HCT116 (cell line): ENCODE results near the gene PROK2. TPM values are rescaled to one million over a fixed set of nuclear protein-coding genes. Genes with fewer than 3 reads are reported as not detected.

ENCODE experiments used
- ATAC-seq: fragments of 200-7000 bp; cut with Tn5 transposase; 2 replicates; pipeline ENCODE4 v1.9.1; 2020; ENCODE audit warnings: mild to moderate bottlenecking, moderate library complexity
- BruUV-seq: library from RNA; stranded (reverse); fragments of 400-500 nt; replicated peaks from 2 replicates; lab custom pipeline; 2021; lab: Mats Ljungman, UMichigan
- CTCF ChIA-PET: fragments of 300-600 bp; sonication (Branson Sonifier 250); formaldehyde crosslinking; loops from one replicate; lab custom pipeline; 2021; ENCODE audit warnings: antibody characterized with exemption; lab: Charles Lee
- POLR2A ChIA-PET: fragments of 300-600, 350-600 bp; sonication (Branson Sonifier 250); formaldehyde crosslinking; loops from one replicate; lab custom pipeline; 2021; ENCODE audit warnings: antibody characterized with exemption; lab: Charles Lee
- RAD21 ChIA-PET, 2 experiments: fragments of 300-600 bp; sonication (Branson Sonifier 250); formaldehyde crosslinking; loops; one replicate each; lab custom pipeline; 2023; ENCODE audit warnings: low total read pairs in 2 of 2; ENCODE audit not compliant: uncharacterized antibody in 2 of 2, unreplicated experiment in 2 of 2, low non-redundant PET in 1 of 2; lab: Charles Lee
- DNase-seq: peaks from one replicate; pipeline ENCODE4 v3.0.0-alpha.2; 2010; ENCODE audit warnings: low read depth, low spot score
- H2AFZ ChIP-seq: fragments of 200-600 bp; shearing (Covaris generic), sonication (generic); 2 replicates; pipeline ENCODE4 v1.6.1; 2017; ENCODE audit warnings: low read depth, mixed run types, mixed read lengths, antibody characterized with exemption, low read length; ENCODE audit not compliant: poor library complexity, severe bottlenecking
- H3K27ac ChIP-seq: 2 replicates; pipeline ENCODE4 v1.5.1; 2012; ENCODE audit warnings: low read depth, low read length
- H3K27me3 ChIP-seq: fragments of 200-600 bp; sonication (generic); 2 replicates; pipeline ENCODE4 v1.6.1; 2016; ENCODE audit warnings: mixed run types, low read length, mixed read lengths; ENCODE audit not compliant: insufficient read depth
- H3K36me3 ChIP-seq, 2 experiments: fragments of 200-500 bp in 1 of 2; fragments of 200-600 bp in 1 of 2; sonication (Bioruptor generic) in 1 of 2; sonication (generic) in 1 of 2; 2 replicates each; pipeline versions ENCODE4 v1.5.1 to v1.6.1; 2014 to 2016; ENCODE audit warnings: low read length in 2 of 2, inconsistent platforms in 1 of 2, mixed read lengths in 1 of 2, mixed run types in 1 of 2; ENCODE audit not compliant: insufficient read depth in 2 of 2, control insufficient read depth in 1 of 2
- H3K4me1 ChIP-seq, 2 experiments: fragments of 200-600 bp in 1 of 2; sonication (generic) in 1 of 2; 2 replicates each; pipeline versions ENCODE4 v1.5.1 to v1.6.1; 2012 to 2017; ENCODE audit warnings: low read length in 2 of 2, inconsistent platforms in 1 of 2, mild to moderate bottlenecking in 1 of 2, mixed read lengths in 1 of 2, mixed run types in 1 of 2, moderate library complexity in 1 of 2; ENCODE audit not compliant: insufficient read depth in 2 of 2, control insufficient read depth in 1 of 2
- H3K4me2 ChIP-seq: fragments of 200-600 bp; sonication (generic); 2 replicates; pipeline ENCODE4 v1.6.1; 2017; ENCODE audit warnings: mixed run types, low read length, mixed read lengths
- H3K4me3 ChIP-seq, 2 experiments: fragments of 200-600 bp in 1 of 2; sonication (generic) in 1 of 2; replicated peaks in 1 of 2; 2 replicates each; pipeline ENCODE4 v1.5.1; 2011 to 2016; ENCODE audit warnings: low read length in 2 of 2, control low read depth in 1 of 2, low read depth in 1 of 2, mild to moderate bottlenecking in 1 of 2, mixed read lengths in 1 of 2, mixed run types in 1 of 2
- H3K79me2 ChIP-seq: fragments of 200-600 bp; sonication (generic); 2 replicates; pipeline ENCODE4 v1.6.1; 2017; ENCODE audit warnings: mild to moderate bottlenecking, mixed run types, low read length, moderate library complexity, mixed read lengths; ENCODE audit not compliant: insufficient read depth
- H3K9ac ChIP-seq: fragments of 200-600 bp; sonication (generic); 2 replicates; pipeline ENCODE4 v1.6.1; 2016; ENCODE audit warnings: low read length, mixed read lengths
- H3K9me2 ChIP-seq: fragments of 200-600 bp; sonication (generic), shearing (Covaris generic); 2 replicates; pipeline ENCODE4 v1.6.1; 2017; ENCODE audit warnings: mixed run types, mild to moderate bottlenecking, moderate library complexity; ENCODE audit not compliant: insufficient read depth
- H3K9me3 ChIP-seq, 2 experiments: fragments of 200-500 bp in 1 of 2; fragments of 200-600 bp in 1 of 2; sonication (Bioruptor generic) in 1 of 2; sonication (generic) in 1 of 2; 2 replicates each; pipeline ENCODE4 v1.6.1; 2014 to 2017; ENCODE audit warnings: low read length in 2 of 2, mixed read lengths in 2 of 2, inconsistent platforms in 1 of 2, low read depth in 1 of 2, mild to moderate bottlenecking in 1 of 2, mixed run types in 1 of 2, moderate library complexity in 1 of 2; ENCODE audit not compliant: control insufficient read depth in 1 of 2, insufficient read depth in 1 of 2
- H4K20me1 ChIP-seq: fragments of 200-600 bp; sonication (generic), shearing (Covaris generic); 2 replicates; pipeline ENCODE4 v1.6.1; 2017; ENCODE audit warnings: mixed run types, mild to moderate bottlenecking, moderate library complexity; ENCODE audit not compliant: insufficient read depth
- EZH2 ChIP-seq: fragments of 200-600 bp; sonication (generic); IDR thresholded peaks from 2 replicates; pipeline ENCODE4 v1.6.1; 2017; ENCODE audit warnings: antibody characterized with exemption, mixed run types
- EZH2phosphoT487 ChIP-seq: fragments of 200-600 bp; IDR thresholded peaks from 2 replicates; pipeline ENCODE4 v1.6.1; 2018; ENCODE audit warnings: antibody characterized with exemption, borderline replicate concordance
- FOSL1 ChIP-seq: IDR thresholded peaks from 2 replicates; pipeline ENCODE4 v1.6.1; 2012; ENCODE audit warnings: low read depth
- SRF ChIP-seq: IDR thresholded peaks from 2 replicates; pipeline ENCODE4 v1.6.1; 2012; ENCODE audit warnings: low read depth
- TCF7L2 ChIP-seq: IDR thresholded peaks from 2 replicates; pipeline ENCODE4 v1.7.0; 2011; ENCODE audit warnings: borderline replicate concordance, inconsistent platforms; ENCODE audit not compliant: insufficient read depth, insufficient read length; ENCODE audit errors: extremely low read depth
- YY1 ChIP-seq: IDR thresholded peaks from 2 replicates; pipeline ENCODE4 v1.6.1; 2011; ENCODE audit warnings: low read length, low read depth, moderate library complexity, mild to moderate bottlenecking; ENCODE audit not compliant: insufficient replicate concordance; ENCODE audit errors: extremely low read depth
- ZNF274 ChIP-seq: fragments of 200-500 bp; sonication (Bioruptor generic); IDR thresholded peaks from 2 replicates; pipeline ENCODE4 v1.6.1; 2014; ENCODE audit warnings: mild to moderate bottlenecking, low read depth, low read length, inconsistent platforms
- intact Hi-C: fragments of 100-400 bp; cut with micrococcal nuclease; formaldehyde crosslinking; loops from 2 replicates; pipeline ENCODE4 v1.10.0; 2022
- total RNA-seq: library from RNA; stranded (reverse); gene quantifications from one replicate; pipeline ENCODE4 v1.2.1, GENCODE V29; 2021; ENCODE audit not compliant: unreplicated experiment
- TF ChIP-seq, protein P1 (sequence below), 3 experiments: fragments of 200-600 bp in 1 of 3; sonication (generic) in 1 of 3; IDR thresholded peaks in 2 of 3; conservative IDR thresholded peaks in 1 of 3; 2 replicates each; pipeline ENCODE4 v1.5.1; 2012 to 2017; ENCODE audit warnings: low read depth in 2 of 3, low read length in 2 of 3, antibody characterized with exemption in 1 of 3, borderline replicate concordance in 1 of 3, control low read depth in 1 of 3, mild to moderate bottlenecking in 1 of 3, mixed read lengths in 1 of 3, mixed run types in 1 of 3, moderate library complexity in 1 of 3; ENCODE audit not compliant: insufficient read depth in 1 of 3
- TF ChIP-seq, protein P2 (sequence below): IDR thresholded peaks from 2 replicates; pipeline ENCODE4 v1.6.1; 2012
- TF ChIP-seq, protein P3 (sequence below): IDR thresholded peaks from 2 replicates; pipeline ENCODE4 v1.6.1; 2011; ENCODE audit warnings: mild to moderate bottlenecking, low read length, moderate library complexity; ENCODE audit not compliant: insufficient replicate concordance; ENCODE audit errors: extremely low read depth

Gene PROK2
- total RNA-seq, 1 experiment from 2014 or later: not detected

DNA sequence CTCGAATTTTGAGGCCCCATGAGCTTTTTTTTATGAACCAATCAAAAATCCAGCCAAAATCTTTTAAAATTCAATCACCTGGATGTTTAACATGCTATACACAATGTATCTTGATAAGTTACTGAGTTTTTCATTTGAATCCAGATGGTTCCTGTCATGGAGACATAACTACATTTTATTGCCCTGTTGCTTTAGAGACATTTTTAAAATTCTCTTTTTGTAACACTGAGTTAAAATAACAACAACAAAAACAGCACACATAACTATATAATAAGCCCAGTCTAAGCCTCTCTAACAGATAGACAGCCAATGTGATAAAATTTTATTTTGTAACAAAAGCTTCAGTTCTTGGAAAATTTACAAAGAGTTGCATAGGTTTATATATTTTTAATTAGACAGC is 1.8 kb downstream of the PROK2 start:
- RAD21 ChIA-PET: no interaction called here
- intact Hi-C loops: no loop called here
- no TSS peak for BruUV-seq
- Histone ChIP-seq H3K27ac (no peak overlapping the region), H3K9me3 (no peaks in the 10 kb centered on the region), H3K9ac (no peak overlapping the region), H3K4me3 (no peak overlapping the region), H3K79me2 (no peaks in the 10 kb centered on the region), H3K36me3 (no peaks in the 10 kb centered on the region), H3K4me2 (no peak overlapping the region), H2AFZ (no peak overlapping the region), H3K9me2 (no peaks in the 10 kb centered on the region), H3K4me1 (no peaks in the 10 kb centered on the region), H3K27me3 (peaks cover 20% of the 10 kb centered on the region), H4K20me1 (no peaks in the 10 kb centered on the region)
- POLR2A ChIA-PET: no interaction called here
- ATAC-seq (no peak), DNase-seq (no peak)
- no peak for TF ChIP-seq ZNF274
- TF ChIP-seq YY1: no peak
- no peak for TF ChIP-seq TCF7L2
- TF ChIP-seq FOSL1: no peak
- TF ChIP-seq EZH2phosphoT487: no peak
- TF ChIP-seq, protein P1, sequence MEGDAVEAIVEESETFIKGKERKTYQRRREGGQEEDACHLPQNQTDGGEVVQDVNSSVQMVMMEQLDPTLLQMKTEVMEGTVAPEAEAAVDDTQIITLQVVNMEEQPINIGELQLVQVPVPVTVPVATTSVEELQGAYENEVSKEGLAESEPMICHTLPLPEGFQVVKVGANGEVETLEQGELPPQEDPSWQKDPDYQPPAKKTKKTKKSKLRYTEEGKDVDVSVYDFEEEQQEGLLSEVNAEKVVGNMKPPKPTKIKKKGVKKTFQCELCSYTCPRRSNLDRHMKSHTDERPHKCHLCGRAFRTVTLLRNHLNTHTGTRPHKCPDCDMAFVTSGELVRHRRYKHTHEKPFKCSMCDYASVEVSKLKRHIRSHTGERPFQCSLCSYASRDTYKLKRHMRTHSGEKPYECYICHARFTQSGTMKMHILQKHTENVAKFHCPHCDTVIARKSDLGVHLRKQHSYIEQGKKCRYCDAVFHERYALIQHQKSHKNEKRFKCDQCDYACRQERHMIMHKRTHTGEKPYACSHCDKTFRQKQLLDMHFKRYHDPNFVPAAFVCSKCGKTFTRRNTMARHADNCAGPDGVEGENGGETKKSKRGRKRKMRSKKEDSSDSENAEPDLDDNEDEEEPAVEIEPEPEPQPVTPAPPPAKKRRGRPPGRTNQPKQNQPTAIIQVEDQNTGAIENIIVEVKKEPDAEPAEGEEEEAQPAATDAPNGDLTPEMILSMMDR (IDR thresholded peaks at IDR 0.05 in 2 of 3, conservative IDR thresholded peaks at IDR 0.05 in 1 of 3; ENCODE audit: borderline replicate concordance in 1 of 3, insufficient read depth in 1 of 3, low read depth in 2 of 3, low read length in 2 of 3): no peak
- TF ChIP-seq EZH2: no peak
- TF ChIP-seq SRF: no peak
- TF ChIP-seq, protein P2, sequence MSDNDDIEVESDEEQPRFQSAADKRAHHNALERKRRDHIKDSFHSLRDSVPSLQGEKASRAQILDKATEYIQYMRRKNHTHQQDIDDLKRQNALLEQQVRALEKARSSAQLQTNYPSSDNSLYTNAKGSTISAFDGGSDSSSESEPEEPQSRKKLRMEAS: no peak
- TF ChIP-seq, protein P3, sequence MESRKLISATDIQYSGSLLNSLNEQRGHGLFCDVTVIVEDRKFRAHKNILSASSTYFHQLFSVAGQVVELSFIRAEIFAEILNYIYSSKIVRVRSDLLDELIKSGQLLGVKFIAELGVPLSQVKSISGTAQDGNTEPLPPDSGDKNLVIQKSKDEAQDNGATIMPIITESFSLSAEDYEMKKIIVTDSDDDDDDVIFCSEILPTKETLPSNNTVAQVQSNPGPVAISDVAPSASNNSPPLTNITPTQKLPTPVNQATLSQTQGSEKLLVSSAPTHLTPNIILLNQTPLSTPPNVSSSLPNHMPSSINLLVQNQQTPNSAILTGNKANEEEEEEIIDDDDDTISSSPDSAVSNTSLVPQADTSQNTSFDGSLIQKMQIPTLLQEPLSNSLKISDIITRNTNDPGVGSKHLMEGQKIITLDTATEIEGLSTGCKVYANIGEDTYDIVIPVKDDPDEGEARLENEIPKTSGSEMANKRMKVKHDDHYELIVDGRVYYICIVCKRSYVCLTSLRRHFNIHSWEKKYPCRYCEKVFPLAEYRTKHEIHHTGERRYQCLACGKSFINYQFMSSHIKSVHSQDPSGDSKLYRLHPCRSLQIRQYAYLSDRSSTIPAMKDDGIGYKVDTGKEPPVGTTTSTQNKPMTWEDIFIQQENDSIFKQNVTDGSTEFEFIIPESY: no peak
- CTCF ChIA-PET: no interaction called here
